ENCODE results near the gene KCNF1.

The KCNF1 gene

GRCh38 chr2:10879624-10880585 lies 31.8 kb upstream of the KCNF1 start:
- no peak for DNase-seq (ENCODE audit: low read depth)
- H3K4me3 ChIP-seq (ENCODE audit: low read length), result no peak overlapping the region
- TF ChIP-seq, protein P1, sequence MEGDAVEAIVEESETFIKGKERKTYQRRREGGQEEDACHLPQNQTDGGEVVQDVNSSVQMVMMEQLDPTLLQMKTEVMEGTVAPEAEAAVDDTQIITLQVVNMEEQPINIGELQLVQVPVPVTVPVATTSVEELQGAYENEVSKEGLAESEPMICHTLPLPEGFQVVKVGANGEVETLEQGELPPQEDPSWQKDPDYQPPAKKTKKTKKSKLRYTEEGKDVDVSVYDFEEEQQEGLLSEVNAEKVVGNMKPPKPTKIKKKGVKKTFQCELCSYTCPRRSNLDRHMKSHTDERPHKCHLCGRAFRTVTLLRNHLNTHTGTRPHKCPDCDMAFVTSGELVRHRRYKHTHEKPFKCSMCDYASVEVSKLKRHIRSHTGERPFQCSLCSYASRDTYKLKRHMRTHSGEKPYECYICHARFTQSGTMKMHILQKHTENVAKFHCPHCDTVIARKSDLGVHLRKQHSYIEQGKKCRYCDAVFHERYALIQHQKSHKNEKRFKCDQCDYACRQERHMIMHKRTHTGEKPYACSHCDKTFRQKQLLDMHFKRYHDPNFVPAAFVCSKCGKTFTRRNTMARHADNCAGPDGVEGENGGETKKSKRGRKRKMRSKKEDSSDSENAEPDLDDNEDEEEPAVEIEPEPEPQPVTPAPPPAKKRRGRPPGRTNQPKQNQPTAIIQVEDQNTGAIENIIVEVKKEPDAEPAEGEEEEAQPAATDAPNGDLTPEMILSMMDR (conservative IDR thresholded peaks at IDR 0.05; ENCODE audit: low read depth, low read length), result peak; percentile 7

- no peak overlapping the region for H3K4me3 ChIP-seq (ENCODE audit: low read length)
- DNase-seq (ENCODE audit: low read depth), result no peak
- TF ChIP-seq, protein P1 (conservative IDR thresholded peaks at IDR 0.05; ENCODE audit: low read depth, low read length), result no peak
Measured at GRCh38 chr2:10880586-10881321, 31.0 kb upstream of the KCNF1 start.

- H3K4me3 ChIP-seq (ENCODE audit: low read length), result no peak overlapping the region
- TF ChIP-seq, protein P1 (conservative IDR thresholded peaks at IDR 0.05; ENCODE audit: low read depth, low read length), result no peak
- DNase-seq (ENCODE audit: low read depth), result no peak
Measured at GRCh38 chr2:10882568-10882967, 29.2 kb upstream of the KCNF1 start.

GRCh38 chr2:10883066-10883465 lies 28.7 kb upstream of the KCNF1 start:
- TF ChIP-seq, protein P1 (conservative IDR thresholded peaks at IDR 0.05; ENCODE audit: low read depth, low read length), result no peak
- no peak overlapping the region for H3K4me3 ChIP-seq (ENCODE audit: low read length)
- DNase-seq (ENCODE audit: low read depth), result no peak

DNA sequence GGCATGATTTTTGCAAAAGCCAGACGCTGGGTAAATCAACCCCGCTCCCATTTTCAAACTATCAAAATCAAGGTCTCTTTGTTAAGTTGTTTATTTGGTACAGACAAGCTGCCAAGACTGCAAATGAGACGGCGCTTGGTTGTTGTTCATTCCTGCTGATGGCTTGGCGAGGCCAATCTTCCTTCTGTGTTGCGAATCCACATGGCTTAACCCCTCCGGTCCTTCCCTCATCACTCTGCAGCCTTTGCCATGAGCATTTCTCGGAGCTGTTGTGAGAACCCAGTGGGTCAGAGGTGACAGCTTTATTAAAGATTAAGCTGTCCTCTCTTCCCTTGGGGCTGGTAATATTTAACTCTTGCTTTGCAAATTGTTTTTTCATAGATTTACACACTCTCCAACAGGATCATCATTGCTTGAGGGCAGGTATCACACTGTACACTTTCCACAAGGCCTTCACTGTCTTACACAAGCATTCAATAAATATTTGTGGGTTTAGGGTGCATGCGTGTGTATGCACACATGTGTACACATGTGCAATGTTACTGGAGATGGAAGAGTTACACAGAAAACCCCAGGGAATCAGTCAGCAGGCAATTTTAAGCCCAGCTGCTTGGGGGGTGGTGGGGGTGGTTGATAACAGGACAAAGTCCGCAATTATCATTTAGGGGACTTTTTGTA lies 27.8 kb upstream of the KCNF1 start:
- DNase-seq (ENCODE audit: low read depth), result no peak
- no peak overlapping the region for H3K4me3 ChIP-seq (ENCODE audit: low read length)
- TF ChIP-seq, protein P1 (conservative IDR thresholded peaks at IDR 0.05; ENCODE audit: low read depth, low read length), result no peak

DNA sequence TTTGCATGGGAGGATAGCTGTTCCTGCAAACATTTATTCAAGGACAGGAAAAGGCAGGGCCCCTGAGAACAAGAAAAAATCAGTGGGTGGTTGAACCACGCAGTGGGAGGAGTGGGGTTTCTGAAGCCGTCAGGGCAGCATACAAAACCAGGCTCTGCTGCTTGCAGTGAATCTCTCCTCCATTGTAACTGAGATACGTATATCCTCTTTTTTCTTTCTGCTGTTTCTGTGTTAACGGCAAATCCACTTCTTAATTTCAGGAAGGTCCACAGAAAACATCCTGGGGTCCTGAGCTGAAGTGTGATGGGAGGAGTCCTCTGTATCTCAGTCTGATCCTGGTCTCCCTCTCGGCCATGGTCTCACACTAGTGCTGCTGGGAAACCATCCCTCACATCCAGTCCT lies 27.2 kb upstream of the KCNF1 start:
- TF ChIP-seq, protein P1 (conservative IDR thresholded peaks at IDR 0.05; ENCODE audit: low read depth, low read length), result no peak
- no peak overlapping the region for H3K4me3 ChIP-seq (ENCODE audit: low read length)
- no peak for DNase-seq (ENCODE audit: low read depth)

All from retinal pigment epithelial cell (primary cell).